ENCODE results near the gene MACROD1.

The MACROD1 gene

GRCh38 chr11:64029773-64030172 lies 136.1 kb downstream of the MACROD1 start:
- H3K4me3 ChIP-seq (replicated peaks; ENCODE audit: low read depth, low read length), result no peak overlapping the region
- TF ChIP-seq CTCF (IDR thresholded peaks at IDR 0.05; ENCODE audit: low read depth, low read length, missing control alignments), result no peak
- no peak for DNase-seq (ENCODE audit: extremely low read depth, low read depth)

GRCh38 chr11:64028398-64029115 lies 137.4 kb downstream of the MACROD1 start:
- DNase-seq (ENCODE audit: extremely low read depth, low read depth), result no peak
- TF ChIP-seq CTCF (IDR thresholded peaks at IDR 0.05; ENCODE audit: low read depth, low read length, missing control alignments), result no peak

DNA sequence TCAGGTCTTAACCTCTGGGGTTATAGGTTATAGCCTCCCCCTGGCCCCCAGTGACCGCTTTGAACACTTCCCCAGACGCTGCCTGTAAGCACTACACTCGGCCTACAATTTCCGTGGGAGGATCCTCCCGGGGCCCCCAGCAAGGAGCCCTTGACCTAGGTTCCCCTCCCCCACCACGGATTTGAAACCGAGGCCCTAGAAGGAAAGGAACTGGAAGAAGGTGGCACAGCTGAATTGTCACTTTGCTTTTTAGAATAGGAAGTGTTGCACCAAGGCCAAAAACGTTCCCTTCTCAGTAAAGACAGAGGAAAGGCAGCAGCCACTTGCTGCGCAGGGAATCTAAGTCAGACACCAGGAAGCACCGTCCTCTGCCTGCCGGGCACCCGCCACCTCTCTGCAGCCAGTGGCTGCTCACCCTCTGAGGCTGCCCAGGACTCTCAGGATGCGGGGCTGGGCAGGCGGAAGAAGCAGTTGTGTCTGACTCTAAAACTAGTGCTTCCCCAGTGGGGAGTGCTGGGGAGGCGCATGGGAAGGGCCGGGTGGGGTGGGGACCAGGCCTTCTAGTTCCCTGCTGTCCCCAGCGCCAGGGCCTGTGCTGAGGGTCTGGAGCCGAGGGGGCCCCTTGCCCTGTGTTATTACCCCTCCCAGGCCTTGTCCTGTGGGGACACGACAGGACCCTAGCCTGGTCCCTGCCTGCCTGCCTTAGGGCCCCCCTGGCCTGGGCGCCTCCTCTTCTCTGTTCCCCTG lies 138.1 kb downstream of the MACROD1 start:
- DNase-seq (ENCODE audit: extremely low read depth, low read depth), result no peak
- no peak overlapping the region for H3K4me3 ChIP-seq (replicated peaks; ENCODE audit: low read depth, low read length)
- no peak for TF ChIP-seq CTCF (IDR thresholded peaks at IDR 0.05; ENCODE audit: low read depth, low read length, missing control alignments)

More at GRCh38 chr11:64028398-64029115, 137.4 kb downstream of the MACROD1 start:
- H3K4me3 ChIP-seq (replicated peaks; ENCODE audit: low read depth, low read length), result no peak overlapping the region

DNA sequence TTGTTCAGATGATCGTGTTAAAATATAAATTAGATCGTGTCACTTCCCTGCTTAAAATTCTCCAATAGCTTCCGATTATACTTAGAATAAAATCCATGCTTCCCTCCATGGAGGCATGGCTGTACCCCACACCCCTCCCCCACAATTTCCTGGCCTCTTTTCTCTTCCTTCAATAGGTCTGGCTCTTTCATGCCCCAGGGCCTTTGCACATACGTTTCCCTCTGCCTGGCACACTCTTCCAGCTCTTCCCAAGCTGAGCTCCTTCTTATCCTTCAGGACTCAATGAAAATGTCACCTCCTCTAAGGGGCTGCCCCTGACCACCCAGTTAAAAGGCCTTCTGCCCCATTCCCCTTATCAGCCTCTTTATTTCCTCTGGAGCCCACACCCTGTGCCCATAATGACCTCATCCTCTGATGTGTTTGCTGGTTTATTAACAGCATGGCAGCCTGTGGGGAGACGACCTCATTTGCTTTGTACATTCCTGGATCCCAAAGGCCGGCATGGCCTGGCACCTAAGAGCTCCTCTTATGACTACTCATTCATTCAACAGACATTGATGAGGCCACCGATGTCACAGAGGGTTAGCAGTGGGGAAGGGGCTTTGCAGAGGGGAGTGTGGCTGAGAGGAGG lies 139.2 kb downstream of the MACROD1 start:
- TF ChIP-seq CTCF (IDR thresholded peaks at IDR 0.05; ENCODE audit: low read depth, low read length, missing control alignments), result no peak
- H3K4me3 ChIP-seq (replicated peaks; ENCODE audit: low read depth, low read length), result no peak overlapping the region
- DNase-seq (ENCODE audit: extremely low read depth, low read depth), result no peak

DNA sequence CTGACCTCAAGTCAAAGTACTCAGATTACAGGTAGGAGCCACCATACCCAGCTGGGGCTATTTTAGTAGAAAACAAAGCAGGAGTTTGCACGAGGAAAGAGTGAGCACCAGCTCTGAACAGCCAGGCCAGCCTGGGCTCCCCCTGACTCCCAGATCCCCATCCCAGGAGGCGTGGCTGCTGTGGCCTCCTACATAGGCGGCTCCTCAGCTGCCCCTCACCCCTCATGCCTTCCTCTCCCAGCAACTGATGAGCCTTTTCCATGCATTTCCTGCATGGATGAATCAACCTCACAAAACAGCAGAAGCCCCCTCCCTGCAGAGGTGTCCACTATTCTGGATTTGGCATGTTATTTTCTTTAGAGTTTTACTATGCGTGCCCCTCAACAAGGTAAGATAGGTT lies 140.7 kb downstream of the MACROD1 start:
- no peak for DNase-seq (ENCODE audit: extremely low read depth, low read depth)
- no peak for TF ChIP-seq CTCF (IDR thresholded peaks at IDR 0.05; ENCODE audit: low read depth, low read length, missing control alignments)
- no peak overlapping the region for H3K4me3 ChIP-seq (replicated peaks; ENCODE audit: low read depth, low read length)

DNA sequence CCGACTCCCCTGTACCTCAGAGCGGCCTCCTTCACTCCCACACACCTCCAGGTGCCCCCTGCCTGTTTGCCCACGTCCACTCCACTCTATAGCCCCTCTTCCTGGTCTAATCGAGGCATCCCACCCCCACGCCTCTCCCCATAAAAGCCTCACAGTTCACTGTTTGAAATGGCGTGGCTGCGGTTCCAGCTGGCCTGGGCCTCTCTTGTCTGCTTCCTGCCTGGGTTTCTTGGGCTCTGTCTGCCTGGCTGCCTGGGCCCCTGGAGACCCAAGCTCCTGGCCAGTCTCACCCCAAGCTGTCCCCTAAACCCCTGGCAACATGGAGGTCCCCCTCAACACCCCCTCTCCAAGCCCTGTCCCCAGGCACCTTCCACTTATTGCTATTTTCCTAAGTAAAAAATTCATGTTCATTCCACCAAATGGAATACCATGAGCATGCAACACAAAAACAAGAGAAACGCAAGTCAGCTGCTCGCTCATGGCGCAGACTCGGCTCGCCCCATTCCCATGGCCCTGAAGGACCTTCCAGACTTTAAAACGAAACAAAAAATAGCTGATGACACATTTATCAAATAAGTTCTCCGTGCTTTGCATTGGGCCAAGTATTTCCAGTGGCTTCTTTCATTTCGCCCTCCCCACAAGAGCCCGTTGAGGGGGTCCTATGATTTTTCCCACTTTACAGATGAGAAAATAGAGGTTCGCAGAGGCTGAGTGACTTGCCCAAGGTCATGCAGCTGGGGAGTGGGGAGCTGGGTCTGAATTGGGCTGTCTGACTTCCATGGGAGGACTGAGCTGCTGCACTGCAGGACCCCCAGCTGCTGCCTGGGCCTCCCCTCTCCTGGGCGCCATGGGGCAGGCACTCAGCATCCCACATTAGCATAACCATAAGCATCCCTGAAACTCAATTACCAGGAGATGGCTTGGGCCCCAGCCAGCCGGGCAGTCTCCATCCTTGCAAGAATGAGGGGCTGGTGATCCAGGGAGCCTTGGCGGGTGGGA lies 141.9 kb downstream of the MACROD1 start:
- no peak overlapping the region for H3K4me3 ChIP-seq (replicated peaks; ENCODE audit: low read depth, low read length)
- DNase-seq (ENCODE audit: extremely low read depth, low read depth), result no peak
- TF ChIP-seq CTCF (IDR thresholded peaks at IDR 0.05; ENCODE audit: low read depth, low read length, missing control alignments), result no peak
